Ecto neural progenitor cell (in vitro differentiated cells): ENCODE measurements around the gene ZNF32.
"Not testable (repeated sequence)": the region's sequence is repeated elsewhere in the genome, so short reads cannot be mapped to it uniquely, and the experiment has no call there.

ENCODE experiments used
- DNase-seq: peaks from one replicate; pipeline ENCODE4 v3.0.0-alpha.2; 2018; ENCODE audit warnings: low spot score

Gene ZNF32

GRCh38 chr10:43627942-43628341, 20.7 kb downstream of the ZNF32 start:
- no peak for DNase-seq

- no peak for DNase-seq
Observed at GRCh38 chr10:43623351-43623750, 25.3 kb downstream of the ZNF32 start.

DNA sequence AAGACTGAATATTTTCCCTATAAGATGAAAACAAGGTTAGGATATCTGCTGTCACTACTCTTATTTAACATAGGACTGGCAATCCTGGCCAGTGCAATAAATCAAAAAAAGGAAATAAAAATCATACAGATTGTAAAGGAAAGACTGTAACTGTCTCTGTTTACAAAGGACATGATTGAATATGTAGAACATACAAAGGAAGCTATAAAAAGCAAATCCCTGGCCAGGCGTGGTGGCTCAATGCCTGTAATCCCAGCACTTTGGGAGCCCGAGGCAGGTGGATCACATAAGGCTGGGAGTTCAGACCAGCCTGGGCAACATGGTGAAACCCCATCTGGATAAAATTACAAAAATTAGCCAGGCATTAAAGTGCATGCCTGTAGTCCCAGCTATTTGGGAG, 26.6 kb downstream of the ZNF32 start:
- DNase-seq, result no peak

- no peak for DNase-seq
Observed at GRCh38 chr10:43619368-43619767, 29.3 kb downstream of the ZNF32 start.

- DNase-seq, result no peak
Observed at GRCh38 chr10:43616697-43617370, 31.8 kb downstream of the ZNF32 start.

GRCh38 chr10:43610636-43611035, 38.0 kb downstream of the ZNF32 start:
- no peak for DNase-seq

GRCh38 chr10:43607199-43607573, 41.5 kb downstream of the ZNF32 start:
- DNase-seq, result no peak

GRCh38 chr10:43606323-43607198, 42.1 kb downstream of the ZNF32 start, which contains the start of gene ZNF485:
ZNF485 (plus strand) TSS chr10:43606438; CDS start chr10:43607051, 613 bp downstream.
- peak; percentile 84 for DNase-seq

DNA sequence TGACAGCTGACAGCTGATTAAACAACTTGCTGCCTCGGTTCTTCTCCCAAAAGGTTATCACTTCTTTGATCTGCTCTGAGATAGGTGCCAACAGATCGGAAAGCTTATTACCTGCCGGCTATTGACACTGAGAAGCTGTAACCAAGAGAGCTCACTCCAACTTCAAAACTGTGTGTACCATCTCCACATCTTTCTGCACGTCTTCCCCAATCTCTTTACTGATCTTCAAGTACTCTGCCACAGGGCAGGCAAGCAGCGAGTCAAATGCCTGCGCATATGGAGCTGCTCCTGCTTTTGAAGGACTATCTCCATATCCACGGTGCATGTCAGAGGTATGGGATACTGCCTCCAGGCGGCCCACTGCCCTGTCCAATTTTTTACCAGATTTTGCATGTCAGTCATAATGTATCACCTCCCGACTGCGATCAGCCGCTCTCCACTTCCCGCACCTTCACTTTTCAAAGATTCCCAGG, 42.8 kb downstream of the ZNF32 start:
- no peak for DNase-seq

- not testable (repeated sequence) for DNase-seq
Observed at GRCh38 chr10:43601576-43601975, 47.1 kb downstream of the ZNF32 start.

DNA sequence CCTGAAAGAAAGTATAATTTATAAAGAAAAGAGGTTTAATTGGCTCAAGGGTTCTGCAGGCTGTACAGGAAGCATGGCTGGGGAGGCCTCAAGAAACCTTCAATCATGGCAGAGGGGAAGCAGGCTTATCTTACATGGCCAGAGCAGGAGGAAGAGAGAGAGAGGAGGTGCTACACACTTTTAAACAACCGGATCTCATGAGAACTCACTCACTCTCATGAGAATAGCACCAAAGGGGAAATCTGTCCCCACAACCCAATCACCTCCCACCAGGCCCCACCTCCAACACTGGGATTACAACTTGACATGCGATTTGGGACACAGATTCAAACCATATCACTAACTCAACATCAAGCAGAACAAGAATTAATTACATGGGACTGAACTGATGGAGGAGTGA, 49.3 kb downstream of the ZNF32 start:
- DNase-seq, result no peak

- no peak for DNase-seq
Observed at GRCh38 chr10:43598446-43598845, 50.2 kb downstream of the ZNF32 start.

GRCh38 chr10:43596546-43596945, 52.1 kb downstream of the ZNF32 start:
- no peak for DNase-seq

DNA sequence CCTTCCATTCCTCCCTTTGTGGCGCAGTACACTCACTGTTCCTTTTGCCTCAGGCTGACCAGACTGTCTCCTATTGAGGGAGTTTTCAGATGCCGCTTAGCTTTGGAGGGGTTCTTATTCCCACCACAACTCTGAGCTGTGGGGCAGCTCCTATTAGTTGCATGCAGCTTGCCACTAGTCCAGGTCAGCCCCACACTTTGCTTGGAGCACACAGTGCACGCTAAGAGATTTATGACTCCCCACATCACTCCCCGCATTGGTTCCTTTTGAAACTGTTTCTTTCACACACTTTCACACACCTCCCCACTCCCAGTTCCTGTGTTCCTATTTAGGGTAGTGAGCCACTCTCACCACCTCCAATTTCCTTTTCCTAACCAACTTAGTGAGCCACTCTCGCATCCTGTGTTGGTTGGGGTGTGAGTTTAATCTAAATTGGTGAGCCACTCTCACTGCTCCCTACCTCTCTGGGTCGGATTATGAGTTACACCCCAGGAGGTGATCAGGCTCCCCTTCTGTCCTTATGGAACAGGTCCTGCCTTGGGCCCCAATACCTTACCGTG, 52.9 kb downstream of the ZNF32 start:
- no peak for DNase-seq

- no peak for DNase-seq
Observed at GRCh38 chr10:43594944-43595589, 53.6 kb downstream of the ZNF32 start.
